GM21526 (cell line): ENCODE results near the gene ZNF737.
A peak's percentile ranks its signal among the peaks of the same experiment; 100 is the strongest.
"Not testable (repeated sequence)": the region's sequence is repeated elsewhere in the genome, so short reads cannot be mapped to it uniquely, and the experiment has no call there.

Experiments used
- ATAC-seq: cut with Tn5 transposase; IDR thresholded peaks from one replicate; pipeline ENCODE4 v1.9.1; 2021; ENCODE audit warnings: moderate library complexity; ENCODE audit not compliant: unreplicated experiment, low FRiP score

Gene ZNF737

GRCh38 chr19:20565321-20566018, at the start of gene ZNF737:
ZNF737 (minus strand) TSS chr19:20565781; CDS start chr19:20565640, 141 bp downstream.
- ATAC-seq, result peak; percentile 86

GRCh38 chr19:20614971-20615370, 49.4 kb upstream of the ZNF737 start:
- not testable (repeated sequence) for ATAC-seq

GRCh38 chr19:20612711-20613316, 47.2 kb upstream of the ZNF737 start:
- no peak for ATAC-seq

- ATAC-seq, result no peak
These were observed 46.3 kb upstream of the ZNF737 start for GRCh38 chr19:20611866-20612265.

- no peak for ATAC-seq
These were observed 42.4 kb upstream of the ZNF737 start for GRCh38 chr19:20607943-20608342.

GRCh38 chr19:20558571-20558970, 7.0 kb downstream of the ZNF737 start:
- ATAC-seq, result no peak

- ATAC-seq, result no peak
These were observed 7.6 kb downstream of the ZNF737 start for GRCh38 chr19:20558011-20558410.

GRCh38 chr19:20544667-20545333, 20.8 kb downstream of the ZNF737 start:
- ATAC-seq, result not testable (repeated sequence)

GRCh38 chr19:20530303-20530702, 35.3 kb downstream of the ZNF737 start:
- ATAC-seq, result not testable (repeated sequence)

- no peak for ATAC-seq
These were observed 52.2 kb downstream of the ZNF737 start for GRCh38 chr19:20513189-20513904.

- no peak for ATAC-seq
These were observed 62.1 kb downstream of the ZNF737 start for GRCh38 chr19:20503476-20503875.
